Upper lobe of left lung (tissue), 4 donors: ENCODE measurements around the gene CNTFR.

Source experiments
- CTCF ChIP-seq, 6 experiments: fragments of 450-650 bp in 4 of 6; fragments of 200-600 bp in 2 of 6; sonication (generic) in 2 of 6; IDR thresholded peaks; one replicate each; pipeline ENCODE4 v1.5.1; 2016 to 2019; ENCODE audit warnings: antibody characterized with exemption in 6 of 6
- POLR2AphosphoS5 ChIP-seq, 2 donors: sonication (generic); formaldehyde crosslinking; IDR thresholded peaks; one replicate each; pipeline ENCODE4 v1.5.1; 2017; ENCODE audit warnings: antibody characterized with exemption in 2 of 2

GRCh38 chr9:34606190-34606589 is 16.7 kb upstream of the CNTFR start:
- no peak for TF ChIP-seq POLR2AphosphoS5 (IDR thresholded peaks at IDR 0.05)
- TF ChIP-seq CTCF (IDR thresholded peaks at IDR 0.05), result no peak
